ENCODE results near the gene RFC5. TPM values are rescaled to one million over a fixed set of nuclear protein-coding genes. Genes with fewer than 3 reads are reported as not detected.

RFC5 gene
- total RNA-seq, 1 donor from 2014 or later = 5.8 TPM

DNA sequence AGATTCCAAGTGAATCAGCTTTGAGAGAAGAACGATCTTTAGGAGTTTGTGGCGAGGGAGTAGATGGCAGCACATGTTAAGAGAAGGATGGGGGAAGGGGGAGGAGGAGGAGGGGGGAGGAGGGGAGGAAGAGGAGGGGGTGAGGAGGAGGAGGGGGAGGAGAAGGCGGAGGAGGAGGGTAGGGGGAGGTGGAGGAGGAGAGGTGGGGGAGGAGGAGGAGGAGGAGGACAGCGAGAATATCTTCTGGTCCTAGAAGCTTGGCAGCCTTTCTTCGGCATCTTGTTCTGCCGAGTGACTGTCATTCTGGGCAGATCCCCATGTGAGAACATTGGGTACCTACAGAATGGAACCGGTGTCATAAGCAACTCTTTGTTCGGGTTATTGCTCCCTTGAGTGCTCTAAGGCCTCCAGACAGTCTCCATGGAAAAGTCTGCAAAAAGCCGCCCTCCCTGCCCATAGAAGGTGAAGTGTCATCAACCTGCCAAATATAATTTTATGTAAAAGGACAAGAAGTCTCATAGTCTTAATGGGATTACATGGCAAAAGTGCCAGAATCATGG lies 6.9 kb downstream of the RFC5 start:
- TF ChIP-seq, protein P1, sequence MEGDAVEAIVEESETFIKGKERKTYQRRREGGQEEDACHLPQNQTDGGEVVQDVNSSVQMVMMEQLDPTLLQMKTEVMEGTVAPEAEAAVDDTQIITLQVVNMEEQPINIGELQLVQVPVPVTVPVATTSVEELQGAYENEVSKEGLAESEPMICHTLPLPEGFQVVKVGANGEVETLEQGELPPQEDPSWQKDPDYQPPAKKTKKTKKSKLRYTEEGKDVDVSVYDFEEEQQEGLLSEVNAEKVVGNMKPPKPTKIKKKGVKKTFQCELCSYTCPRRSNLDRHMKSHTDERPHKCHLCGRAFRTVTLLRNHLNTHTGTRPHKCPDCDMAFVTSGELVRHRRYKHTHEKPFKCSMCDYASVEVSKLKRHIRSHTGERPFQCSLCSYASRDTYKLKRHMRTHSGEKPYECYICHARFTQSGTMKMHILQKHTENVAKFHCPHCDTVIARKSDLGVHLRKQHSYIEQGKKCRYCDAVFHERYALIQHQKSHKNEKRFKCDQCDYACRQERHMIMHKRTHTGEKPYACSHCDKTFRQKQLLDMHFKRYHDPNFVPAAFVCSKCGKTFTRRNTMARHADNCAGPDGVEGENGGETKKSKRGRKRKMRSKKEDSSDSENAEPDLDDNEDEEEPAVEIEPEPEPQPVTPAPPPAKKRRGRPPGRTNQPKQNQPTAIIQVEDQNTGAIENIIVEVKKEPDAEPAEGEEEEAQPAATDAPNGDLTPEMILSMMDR (IDR thresholded peaks at IDR 0.05; ENCODE audit: insufficient read depth, low read depth, low read length) = no peak
- TF ChIP-seq EZH2 (IDR thresholded peaks at IDR 0.05; ENCODE audit: insufficient read depth, low read length) = no peak
- no peaks in the 10 kb centered on the region for H4K20me1 ChIP-seq (ENCODE audit: insufficient read depth, low read length)
- no peaks in the 10 kb centered on the region for H3K27me3 ChIP-seq (ENCODE audit: insufficient read depth, low read length)
- H3K4me3 Mint-ChIP-seq (ENCODE audit: unreplicated experiment) = no peak overlapping the region
- no peak overlapping the region for H3K27ac Mint-ChIP-seq (ENCODE audit: unreplicated experiment)
- no peaks in the 10 kb centered on the region for H3K9me3 Mint-ChIP-seq (ENCODE audit: unreplicated experiment)
- H3K27me3 Mint-ChIP-seq (ENCODE audit: low read depth, unreplicated experiment) = no peaks in the 10 kb centered on the region
- H3K9me3 ChIP-seq (ENCODE audit: insufficient read depth, low read depth, low read length) = no peaks in the 10 kb centered on the region
- DNase-seq (ENCODE audit: low read depth) (no peak), FAIRE-seq (no peak)
- H3K79me2 ChIP-seq (ENCODE audit: insufficient read depth, low read length) = peaks cover 3% of the 10 kb centered on the region
- no peak overlapping the region for H2AFZ ChIP-seq (ENCODE audit: low read depth, low read length)
- H3K4me1 ChIP-seq (ENCODE audit: insufficient read depth, low read length) = no peaks in the 10 kb centered on the region
- peaks cover 27% of the 10 kb centered on the region for H3K36me3 ChIP-seq (ENCODE audit: insufficient read depth, low read length)
- no peak overlapping the region for H3K4me2 ChIP-seq (ENCODE audit: low read length)
- H3K9ac ChIP-seq (ENCODE audit: low read length) = no peak overlapping the region
- H3K4me3 ChIP-seq (ENCODE audit: insufficient read depth, low read depth, low read length) = no peak overlapping the region
- H3K4me1 Mint-ChIP-seq (ENCODE audit: low read depth, unreplicated experiment) = no peaks in the 10 kb centered on the region
- H3K27ac ChIP-seq (ENCODE audit: low read depth, low read length) = no peak overlapping the region
- peaks cover 2% of the 10 kb centered on the region for H3K36me3 Mint-ChIP-seq (ENCODE audit: low read depth, unreplicated experiment)

GRCh38 chr12:118025168-118025567 lies 8.7 kb downstream of the RFC5 start:
- Histone ChIP-seq H3K4me2 (ENCODE audit: low read length) (no peak overlapping the region), H3K4me3 (ENCODE audit: insufficient read depth, low read depth, low read length) (no peak overlapping the region), H3K27ac (ENCODE audit: low read depth, low read length) (no peak overlapping the region), H3K79me2 (ENCODE audit: insufficient read depth, low read length) (no peaks in the 10 kb centered on the region), H3K4me1 (ENCODE audit: insufficient read depth, low read length) (no peaks in the 10 kb centered on the region), H2AFZ (ENCODE audit: low read depth, low read length) (no peak overlapping the region), H3K27me3 (ENCODE audit: insufficient read depth, low read length) (no peaks in the 10 kb centered on the region), H3K9me3 (ENCODE audit: insufficient read depth, low read depth, low read length) (no peaks in the 10 kb centered on the region), H3K9ac (ENCODE audit: low read length) (no peak overlapping the region), H4K20me1 (ENCODE audit: insufficient read depth, low read length) (no peaks in the 10 kb centered on the region), H3K36me3 (ENCODE audit: insufficient read depth, low read length) (peaks cover 24% of the 10 kb centered on the region)
- TF ChIP-seq EZH2 (IDR thresholded peaks at IDR 0.05; ENCODE audit: insufficient read depth, low read length) = no peak
- TF ChIP-seq, protein P1 (IDR thresholded peaks at IDR 0.05; ENCODE audit: insufficient read depth, low read depth, low read length) = no peak
- no peak for DNase-seq (ENCODE audit: low read depth)
- Mint-ChIP-seq H3K27ac (ENCODE audit: unreplicated experiment) (no peak overlapping the region), H3K9me3 (ENCODE audit: unreplicated experiment) (no peaks in the 10 kb centered on the region), H3K4me1 (ENCODE audit: low read depth, unreplicated experiment) (no peaks in the 10 kb centered on the region), H3K27me3 (ENCODE audit: low read depth, unreplicated experiment) (no peaks in the 10 kb centered on the region), H3K4me3 (ENCODE audit: unreplicated experiment) (no peak overlapping the region), H3K36me3 (ENCODE audit: low read depth, unreplicated experiment) (peaks cover 6% of the 10 kb centered on the region)
- FAIRE-seq = no peak

DNA sequence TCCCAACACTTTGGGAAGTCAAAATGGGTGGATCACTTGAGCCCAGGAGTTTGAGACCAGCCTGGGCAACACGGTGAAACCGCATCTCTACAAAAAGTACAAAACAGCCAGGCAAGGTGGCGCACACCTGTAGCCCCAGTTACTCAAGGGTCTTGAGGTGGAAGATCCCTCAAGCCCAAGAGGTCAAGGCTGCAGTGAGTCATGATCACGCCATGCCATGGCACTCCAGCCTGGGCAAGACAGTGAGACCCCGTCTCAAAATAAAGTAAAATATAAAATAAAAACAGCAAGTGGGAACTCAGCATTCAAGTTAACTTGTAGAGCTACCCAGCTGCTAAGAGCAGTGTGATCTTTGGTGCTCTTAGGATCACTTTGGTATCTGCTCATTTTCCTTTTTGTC lies 12.7 kb downstream of the RFC5 start:
- Histone ChIP-seq H3K9me3 (ENCODE audit: insufficient read depth, low read depth, low read length) (no peaks in the 10 kb centered on the region), H3K27ac (ENCODE audit: low read depth, low read length) (no peak overlapping the region), H3K9ac (ENCODE audit: low read length) (no peak overlapping the region), H3K27me3 (ENCODE audit: insufficient read depth, low read length) (no peaks in the 10 kb centered on the region), H3K4me1 (ENCODE audit: insufficient read depth, low read length) (peaks cover 7% of the 10 kb centered on the region), H2AFZ (ENCODE audit: low read depth, low read length) (no peak overlapping the region), H3K4me2 (ENCODE audit: low read length) (no peak overlapping the region), H3K79me2 (ENCODE audit: insufficient read depth, low read length) (peaks cover 4% of the 10 kb centered on the region), H4K20me1 (ENCODE audit: insufficient read depth, low read length) (peaks cover 13% of the 10 kb centered on the region), H3K36me3 (ENCODE audit: insufficient read depth, low read length) (peaks cover 52% of the 10 kb centered on the region), H3K4me3 (ENCODE audit: insufficient read depth, low read depth, low read length) (no peak overlapping the region)
- H3K36me3 Mint-ChIP-seq (ENCODE audit: low read depth, unreplicated experiment) = peaks cover 6% of the 10 kb centered on the region
- no peak overlapping the region for H3K4me3 Mint-ChIP-seq (ENCODE audit: unreplicated experiment)
- no peak for TF ChIP-seq EZH2 (IDR thresholded peaks at IDR 0.05; ENCODE audit: insufficient read depth, low read length)
- TF ChIP-seq, protein P1 (IDR thresholded peaks at IDR 0.05; ENCODE audit: insufficient read depth, low read depth, low read length) = no peak
- H3K9me3 Mint-ChIP-seq (ENCODE audit: unreplicated experiment) = no peaks in the 10 kb centered on the region
- no peak for FAIRE-seq
- H3K27ac Mint-ChIP-seq (ENCODE audit: unreplicated experiment) = no peak overlapping the region
- H3K27me3 Mint-ChIP-seq (ENCODE audit: low read depth, unreplicated experiment) = no peaks in the 10 kb centered on the region
- H3K4me1 Mint-ChIP-seq (ENCODE audit: low read depth, unreplicated experiment) = no peaks in the 10 kb centered on the region
- DNase-seq (ENCODE audit: low read depth) = no peak
